Activated T-cell treated with anti-CD3 and anti-CD28 coated beads, Interleukin-2, amount 50 U/mL, for 24 hours (primary cell): ENCODE results near the gene COL25A1.

Source experiments
- DNase-seq: peaks from one replicate; pipeline ENCODE4 v3.0.0-alpha.2; 2020
- H3K27ac Mint-ChIP-seq: 2 replicates; pipeline ENCODE4 v1.8.0; 2020; ENCODE audit warnings: mild to moderate bottlenecking, mixed read lengths
- H3K27me3 Mint-ChIP-seq: 2 replicates; pipeline ENCODE4 v1.8.0; 2020; ENCODE audit warnings: mixed read lengths
- H3K36me3 Mint-ChIP-seq: 2 replicates; pipeline ENCODE4 v1.8.0; 2020; ENCODE audit warnings: low read depth, mixed read lengths
- H3K4me1 Mint-ChIP-seq: 2 replicates; pipeline ENCODE4 v1.8.0; 2020; ENCODE audit warnings: low read depth, mixed read lengths
- H3K4me3 Mint-ChIP-seq: 2 replicates; pipeline ENCODE4 v1.8.0; 2020; ENCODE audit warnings: mild to moderate bottlenecking, moderate library complexity, mixed read lengths
- H3K9me3 Mint-ChIP-seq: 2 replicates; pipeline ENCODE4 v1.8.0; 2020; ENCODE audit warnings: mixed read lengths

COL25A1 gene

GRCh38 chr4:109302361-109303139 is at the start of gene COL25A1:
Gene COL25A1, minus strand, starts transcription at chr4:109302658.
- Mint-ChIP-seq H3K36me3 (no peaks in the 10 kb centered on the region), H3K27me3 (peaks cover 72% of the 10 kb centered on the region)
- DNase-seq: peak; percentile 63

DNA sequence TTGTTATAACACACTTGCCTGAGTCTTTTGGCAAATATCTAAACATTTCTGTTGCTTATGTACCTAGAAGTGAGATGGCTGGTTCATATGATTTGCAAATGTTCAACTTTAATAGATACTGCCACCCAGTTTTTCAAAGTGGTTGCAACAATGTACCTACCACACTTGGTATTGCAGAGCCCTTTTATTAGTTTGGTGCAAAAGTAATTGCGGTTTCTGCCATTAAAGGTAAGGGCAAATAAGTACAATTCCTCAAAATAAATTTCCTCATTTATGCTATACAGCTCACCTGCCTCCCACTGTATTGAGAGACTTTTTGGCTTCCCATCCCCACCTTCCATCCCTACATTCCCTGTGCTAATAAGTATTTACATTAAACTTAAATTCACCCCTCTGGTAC is 47.7 kb upstream of the COL25A1 start:
- H3K4me3 Mint-ChIP-seq: no peak overlapping the region
- H3K27ac Mint-ChIP-seq: no peak overlapping the region
- peaks cover 7% of the 10 kb centered on the region for H3K27me3 Mint-ChIP-seq
- DNase-seq: no peak
- peaks cover 2% of the 10 kb centered on the region for H3K9me3 Mint-ChIP-seq
- no peaks in the 10 kb centered on the region for H3K36me3 Mint-ChIP-seq
- no peaks in the 10 kb centered on the region for H3K4me1 Mint-ChIP-seq

More at GRCh38 chr4:109302361-109303139, at the start of gene COL25A1:
- Mint-ChIP-seq H3K9me3 (no peaks in the 10 kb centered on the region), H3K4me1 (peaks cover 14% of the 10 kb centered on the region), H3K4me3 (peak within 1 kb of the TSS; percentile 74), H3K27ac (no peak within 1 kb of the TSS)

- H3K9me3 Mint-ChIP-seq: no peaks in the 10 kb centered on the region
- H3K4me1 Mint-ChIP-seq: no peaks in the 10 kb centered on the region
- no peak overlapping the region for H3K27ac Mint-ChIP-seq
- no peak overlapping the region for H3K4me3 Mint-ChIP-seq
- peaks cover 3% of the 10 kb centered on the region for H3K27me3 Mint-ChIP-seq
- DNase-seq: no peak
- H3K36me3 Mint-ChIP-seq: no peaks in the 10 kb centered on the region
Measured at GRCh38 chr4:109334129-109335105, 32.0 kb upstream of the COL25A1 start.

GRCh38 chr4:109332926-109333464 is 30.5 kb upstream of the COL25A1 start:
- Mint-ChIP-seq H3K27me3 (no peaks in the 10 kb centered on the region), H3K27ac (no peak overlapping the region), H3K9me3 (no peaks in the 10 kb centered on the region), H3K4me3 (no peak overlapping the region), H3K36me3 (no peaks in the 10 kb centered on the region), H3K4me1 (no peaks in the 10 kb centered on the region)
- no peak for DNase-seq

DNA sequence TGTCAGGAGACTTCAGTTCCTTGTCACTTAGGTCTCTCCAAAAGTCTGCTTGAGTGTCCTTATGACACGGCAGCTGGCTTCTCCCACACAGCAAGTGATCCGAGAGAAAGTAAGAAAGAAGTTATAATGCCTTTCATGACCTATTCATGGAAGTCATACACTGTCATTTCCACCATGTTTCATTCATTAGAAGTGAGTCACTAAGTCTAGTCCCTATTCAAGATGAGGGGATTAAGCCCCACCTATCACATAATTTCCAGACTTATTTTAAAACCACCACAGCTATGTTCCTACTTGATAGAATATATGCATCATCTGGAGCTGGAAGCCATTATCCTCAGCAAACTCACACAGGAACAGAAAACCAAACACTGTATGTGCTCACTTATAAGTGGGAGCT is 25.2 kb upstream of the COL25A1 start:
- peaks cover 3% of the 10 kb centered on the region for H3K27me3 Mint-ChIP-seq
- no peak overlapping the region for H3K4me3 Mint-ChIP-seq
- peaks cover 2% of the 10 kb centered on the region for H3K4me1 Mint-ChIP-seq
- peaks cover 11% of the 10 kb centered on the region for H3K9me3 Mint-ChIP-seq
- DNase-seq: no peak
- no peaks in the 10 kb centered on the region for H3K36me3 Mint-ChIP-seq
- H3K27ac Mint-ChIP-seq: no peak overlapping the region

- DNase-seq: no peak
- H3K27ac Mint-ChIP-seq: no peak overlapping the region
- peaks cover 21% of the 10 kb centered on the region for H3K9me3 Mint-ChIP-seq
- no peak overlapping the region for H3K4me3 Mint-ChIP-seq
- no peaks in the 10 kb centered on the region for H3K36me3 Mint-ChIP-seq
- peaks cover 2% of the 10 kb centered on the region for H3K4me1 Mint-ChIP-seq
- H3K27me3 Mint-ChIP-seq: peaks cover 3% of the 10 kb centered on the region
Measured at GRCh38 chr4:109325698-109326097, 23.2 kb upstream of the COL25A1 start.

DNA sequence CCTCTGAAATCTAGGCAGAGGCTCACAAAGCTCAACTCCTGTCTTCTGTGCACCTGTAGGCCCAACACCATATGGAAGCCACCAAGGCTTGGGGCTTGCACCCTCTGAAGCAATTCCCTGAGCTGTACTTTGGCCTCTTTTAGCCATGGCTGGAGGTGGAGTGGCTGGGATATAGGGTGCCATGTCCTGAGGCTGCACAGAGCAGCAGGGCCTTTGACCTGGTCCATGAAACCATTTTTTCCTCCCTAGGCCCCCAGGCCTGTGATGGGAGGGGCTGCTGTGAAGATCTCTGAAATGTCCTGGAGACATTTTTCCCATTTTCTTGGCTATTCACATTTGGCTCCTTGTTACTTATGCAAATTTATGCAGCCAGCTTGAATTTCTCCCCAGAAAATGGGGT is 20.9 kb upstream of the COL25A1 start:
- H3K27me3 Mint-ChIP-seq: peaks cover 13% of the 10 kb centered on the region
- H3K4me1 Mint-ChIP-seq: peaks cover 2% of the 10 kb centered on the region
- peaks cover 26% of the 10 kb centered on the region for H3K9me3 Mint-ChIP-seq
- no peak overlapping the region for H3K4me3 Mint-ChIP-seq
- no peaks in the 10 kb centered on the region for H3K36me3 Mint-ChIP-seq
- H3K27ac Mint-ChIP-seq: no peak overlapping the region
- no peak for DNase-seq

DNA sequence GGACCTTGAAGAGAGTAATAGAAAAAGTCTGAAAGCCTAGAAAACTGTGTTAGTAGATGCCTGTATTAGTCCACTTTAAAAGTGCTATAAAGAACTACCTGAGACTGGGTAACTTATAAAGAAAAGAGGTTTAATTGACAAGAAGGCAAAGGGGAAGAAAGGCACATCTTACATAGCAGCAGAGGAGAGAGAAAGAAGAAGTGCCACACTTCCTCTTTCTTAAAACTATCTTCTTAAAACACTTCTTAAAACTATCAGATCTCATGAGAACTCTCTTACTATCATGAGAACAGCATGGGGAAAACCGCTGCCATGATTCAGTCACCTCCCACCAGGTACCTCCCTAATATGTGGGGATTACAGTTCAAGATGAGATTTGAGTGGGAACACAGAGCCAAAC is 18.8 kb upstream of the COL25A1 start:
- no peak overlapping the region for H3K4me3 Mint-ChIP-seq
- no peaks in the 10 kb centered on the region for H3K36me3 Mint-ChIP-seq
- peaks cover 26% of the 10 kb centered on the region for H3K9me3 Mint-ChIP-seq
- H3K27me3 Mint-ChIP-seq: peaks cover 17% of the 10 kb centered on the region
- DNase-seq: no peak
- no peak overlapping the region for H3K27ac Mint-ChIP-seq
- peaks cover 2% of the 10 kb centered on the region for H3K4me1 Mint-ChIP-seq

DNA sequence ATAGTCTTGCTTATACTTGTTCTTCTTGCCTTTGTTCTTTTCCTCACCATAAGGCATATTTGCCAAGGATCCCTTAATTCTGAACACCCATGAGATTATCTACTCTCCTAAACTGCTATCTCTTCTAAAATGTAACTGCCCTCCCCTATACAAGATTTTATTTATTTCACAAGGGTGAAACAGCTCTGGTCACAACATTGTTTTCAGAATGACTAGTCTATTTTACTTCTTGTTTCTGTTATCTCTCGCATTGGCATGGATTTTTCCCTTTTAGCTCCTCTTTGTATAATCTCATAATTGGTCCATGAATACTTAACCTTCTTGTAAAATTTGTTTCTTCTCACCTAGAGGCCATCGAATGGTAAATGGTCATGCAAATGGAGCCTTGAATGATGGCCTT is 17.2 kb upstream of the COL25A1 start:
- DNase-seq: no peak
- no peak overlapping the region for H3K4me3 Mint-ChIP-seq
- no peak overlapping the region for H3K27ac Mint-ChIP-seq
- H3K9me3 Mint-ChIP-seq: peaks cover 26% of the 10 kb centered on the region
- peaks cover 2% of the 10 kb centered on the region for H3K4me1 Mint-ChIP-seq
- peaks cover 27% of the 10 kb centered on the region for H3K27me3 Mint-ChIP-seq
- H3K36me3 Mint-ChIP-seq: no peaks in the 10 kb centered on the region

- Mint-ChIP-seq H3K36me3 (no peaks in the 10 kb centered on the region), H3K4me1 (peaks cover 2% of the 10 kb centered on the region), H3K4me3 (no peak overlapping the region), H3K27ac (no peak overlapping the region), H3K9me3 (peaks cover 25% of the 10 kb centered on the region), H3K27me3 (peaks cover 27% of the 10 kb centered on the region)
- DNase-seq: no peak
Measured at GRCh38 chr4:109319156-109319555, 16.7 kb upstream of the COL25A1 start.

GRCh38 chr4:109315818-109316217 is 13.4 kb upstream of the COL25A1 start:
- no peak for DNase-seq
- H3K9me3 Mint-ChIP-seq: peaks cover 21% of the 10 kb centered on the region
- H3K4me3 Mint-ChIP-seq: no peak overlapping the region
- no peaks in the 10 kb centered on the region for H3K4me1 Mint-ChIP-seq
- peaks cover 30% of the 10 kb centered on the region for H3K27me3 Mint-ChIP-seq
- no peak overlapping the region for H3K27ac Mint-ChIP-seq
- no peaks in the 10 kb centered on the region for H3K36me3 Mint-ChIP-seq

DNA sequence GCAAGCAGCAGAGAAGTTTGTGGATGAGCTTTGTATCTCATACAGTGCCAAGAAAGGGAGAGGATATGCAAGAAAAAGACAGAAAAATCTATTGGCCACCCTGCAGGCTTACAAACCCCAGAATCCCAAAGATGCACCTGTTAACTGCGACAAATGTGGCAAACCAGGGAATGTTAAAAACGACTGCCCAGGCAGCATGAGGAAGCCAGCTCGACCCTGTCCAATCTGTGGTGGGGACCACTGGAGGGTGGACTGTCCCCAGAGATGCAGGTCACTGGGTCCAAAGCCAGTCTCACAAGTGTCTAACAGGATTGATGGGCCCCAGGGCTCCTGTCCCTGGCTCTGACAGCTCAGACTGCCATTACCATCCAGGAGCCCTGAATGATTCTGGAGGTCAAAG is 12.9 kb upstream of the COL25A1 start:
- Mint-ChIP-seq H3K36me3 (no peaks in the 10 kb centered on the region), H3K4me1 (no peaks in the 10 kb centered on the region), H3K4me3 (no peak overlapping the region), H3K9me3 (peaks cover 16% of the 10 kb centered on the region), H3K27me3 (peaks cover 26% of the 10 kb centered on the region), H3K27ac (no peak overlapping the region)
- DNase-seq: no peak

- DNase-seq: no peak
- Mint-ChIP-seq H3K4me1 (no peaks in the 10 kb centered on the region), H3K4me3 (no peak overlapping the region), H3K27me3 (peaks cover 28% of the 10 kb centered on the region), H3K9me3 (peaks cover 14% of the 10 kb centered on the region), H3K36me3 (no peaks in the 10 kb centered on the region), H3K27ac (no peak overlapping the region)
Measured at GRCh38 chr4:109313168-109314133, 11.0 kb upstream of the COL25A1 start.

DNA sequence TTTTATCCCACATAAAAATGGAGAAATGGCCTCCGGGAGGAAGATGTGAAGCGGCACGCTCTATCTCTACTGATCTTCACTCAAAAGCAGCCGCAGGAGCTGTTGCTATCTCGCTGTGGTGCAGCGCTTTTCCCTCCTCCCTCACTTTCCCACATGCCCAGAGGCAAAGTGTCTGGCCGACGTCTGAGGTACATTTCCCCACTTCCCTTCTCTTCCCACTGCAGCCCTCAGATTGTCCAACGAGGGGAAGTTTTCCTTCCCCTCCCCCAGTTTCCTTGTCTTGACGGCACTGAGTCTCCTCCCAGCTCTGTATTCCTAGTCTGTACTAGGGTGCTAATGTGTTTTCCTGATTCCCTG is 660 bp upstream of the COL25A1 start:
- H3K27ac Mint-ChIP-seq: no peak overlapping the region
- H3K36me3 Mint-ChIP-seq: no peaks in the 10 kb centered on the region
- no peak for DNase-seq
- H3K27me3 Mint-ChIP-seq: peaks cover 69% of the 10 kb centered on the region
- peak overlapping the region; percentile 74 for H3K4me3 Mint-ChIP-seq
- H3K9me3 Mint-ChIP-seq: no peaks in the 10 kb centered on the region
- peaks cover 14% of the 10 kb centered on the region for H3K4me1 Mint-ChIP-seq
